IMR-90 (cell line): ENCODE results near the gene AAR2. TPM values are rescaled to one million over a fixed set of nuclear protein-coding genes. Genes with fewer than 3 reads are reported as not detected.

ENCODE experiments used
- ATAC-seq: fragments of 200-7000 bp; cut with Tn5 transposase; 2 replicates; pipeline ENCODE4 v1.9.1; 2020; ENCODE audit warnings: low read depth, mild to moderate bottlenecking, moderate library complexity
- BruUV-seq: library from RNA; stranded (reverse); fragments of 400-500 nt; replicated peaks from 2 replicates; lab custom pipeline; 2021; lab: Mats Ljungman, UMichigan
- CTCF ChIA-PET: fragments of 300-600 bp; formaldehyde crosslinking; extraction: SDS; loops from one replicate; lab custom pipeline; 2021; ENCODE audit warnings: antibody characterized with exemption; lab: Yijun Ruan, JAX
- POLR2A ChIA-PET: fragments of 300-600 bp; sonication (Branson Sonifier 250); formaldehyde crosslinking; loops from one replicate; lab custom pipeline; 2022; ENCODE audit warnings: antibody characterized with exemption; ENCODE audit not compliant: unreplicated experiment; lab: Charles Lee
- DNase-seq: peaks from one replicate; pipeline ENCODE4 v3.0.0; 2013
- H2AFZ ChIP-seq: replicated peaks from 2 replicates; pipeline ENCODE3; 2013; ENCODE audit warnings: low read length, mild to moderate bottlenecking; ENCODE audit not compliant: poor library complexity
- H2AK5ac ChIP-seq: 2 replicates; pipeline ENCODE4 v1.6.1; 2013; ENCODE audit warnings: low read depth, low read length, inconsistent platforms
- H2AK9ac ChIP-seq: replicated peaks from 2 replicates; pipeline ENCODE3; 2013; ENCODE audit warnings: mild to moderate bottlenecking, low read depth, low read length, moderate library complexity; ENCODE audit not compliant: poor library complexity
- H2BK120ac ChIP-seq: 2 replicates; pipeline ENCODE4 v1.6.1; 2013; ENCODE audit warnings: low read depth, low read length, inconsistent platforms
- H2BK15ac ChIP-seq: 3 replicates; pipeline ENCODE4 v1.6.1; 2013; ENCODE audit warnings: low read depth, low read length, inconsistent platforms
- H2BK20ac ChIP-seq: 2 replicates; pipeline ENCODE4 v1.6.1; 2013; ENCODE audit warnings: low read depth, mild to moderate bottlenecking, inconsistent platforms, low read length, moderate library complexity
- H2BK5ac ChIP-seq: 2 replicates; pipeline ENCODE4 v1.6.1; 2013; ENCODE audit warnings: mild to moderate bottlenecking, low read depth, low read length, inconsistent platforms; ENCODE audit not compliant: poor library complexity, severe bottlenecking
- H3K14ac ChIP-seq: replicated peaks from 2 replicates; pipeline ENCODE4 v1.6.1; 2013; ENCODE audit warnings: low read depth, low read length, inconsistent platforms
- H3K18ac ChIP-seq: 2 replicates; pipeline ENCODE4 v1.6.1; 2013; ENCODE audit warnings: low read depth, low read length, control low read depth
- H3K23ac ChIP-seq: 2 replicates; pipeline ENCODE4 v1.6.1; 2013; ENCODE audit warnings: low read depth, low read length, inconsistent platforms
- H3K27ac ChIP-seq: 2 replicates; pipeline ENCODE4 v1.5.1; 2013; ENCODE audit warnings: mild to moderate bottlenecking, control low read depth, low read length; ENCODE audit not compliant: insufficient read depth
- H3K27me3 ChIP-seq: 2 replicates; pipeline ENCODE4 v1.6.1; 2013; ENCODE audit warnings: low read length; ENCODE audit not compliant: control insufficient read depth, insufficient read depth
- H3K36me3 ChIP-seq: 2 replicates; pipeline ENCODE4 v1.6.1; 2013; ENCODE audit warnings: low read length, mixed read lengths; ENCODE audit not compliant: control insufficient read depth, insufficient read depth
- H3K4ac ChIP-seq: 2 replicates; pipeline ENCODE4 v1.6.1; 2013; ENCODE audit warnings: low read depth, low read length, inconsistent platforms
- H3K4me1 ChIP-seq: 2 replicates; pipeline ENCODE4 v1.6.1; 2013; ENCODE audit warnings: low read length, mixed read lengths; ENCODE audit not compliant: control insufficient read depth, insufficient read depth
- H3K4me2 ChIP-seq: 2 replicates; pipeline ENCODE4 v1.6.1; 2013; ENCODE audit warnings: low read depth, mild to moderate bottlenecking, control low read depth, low read length, moderate library complexity
- H3K4me3 ChIP-seq: 2 replicates; pipeline ENCODE4 v1.5.1; 2013; ENCODE audit warnings: low read depth, mild to moderate bottlenecking, control low read depth, low read length, moderate library complexity; ENCODE audit not compliant: insufficient read depth
- H3K56ac ChIP-seq: 2 replicates; pipeline ENCODE4 v1.6.1; 2013; ENCODE audit warnings: low read length, inconsistent platforms; ENCODE audit not compliant: insufficient read depth; ENCODE audit errors: extremely low read depth
- H3K79me1 ChIP-seq, 2 experiments: 2 replicates each; pipeline ENCODE4 v1.6.1; 2013; ENCODE audit warnings: low read length in 2 of 2, inconsistent platforms in 1 of 2, low read depth in 1 of 2
- H3K9ac ChIP-seq: 2 replicates; pipeline ENCODE4 v1.6.1; 2013; ENCODE audit warnings: low read depth, low read length, control low read depth
- H3K9me1 ChIP-seq: 2 replicates; pipeline ENCODE4 v1.6.1; 2013; ENCODE audit warnings: low read length, inconsistent platforms; ENCODE audit not compliant: insufficient read depth
- H3K9me3 ChIP-seq: 2 replicates; pipeline ENCODE4 v1.6.1; 2013; ENCODE audit warnings: low read length; ENCODE audit not compliant: control insufficient read depth, insufficient read depth
- H4K20me1 ChIP-seq: 2 replicates; pipeline ENCODE4 v1.6.1; 2013; ENCODE audit warnings: low read length, inconsistent platforms; ENCODE audit not compliant: insufficient read depth
- H4K5ac ChIP-seq: 2 replicates; pipeline ENCODE4 v1.6.1; 2013; ENCODE audit warnings: mild to moderate bottlenecking, low read depth, low read length, control low read depth
- H4K8ac ChIP-seq, 2 experiments: 2 replicates each; pipeline ENCODE4 v1.6.1; 2013; ENCODE audit warnings: low read depth in 2 of 2, low read length in 2 of 2, control low read depth in 1 of 2, inconsistent platforms in 1 of 2
- H4K91ac ChIP-seq: 2 replicates; pipeline ENCODE4 v1.6.1; 2013; ENCODE audit warnings: low read depth, low read length, inconsistent platforms; ENCODE audit not compliant: insufficient read depth
- ELK1 ChIP-seq: fragments of 150-350 bp; IDR thresholded peaks from 2 replicates; pipeline ENCODE4 v1.6.1; 2016; ENCODE audit warnings: low read depth, mild to moderate bottlenecking, low read length, moderate library complexity, borderline replicate concordance
- WGBS, 2 experiments: methylation state at CpG; one replicate each; pipeline versions ENCODE4 v1.1.5 to v1.1.7; 2013; ENCODE audit warnings: missing lambda C conversion rate in 2 of 2; ENCODE audit not compliant: insufficient read length in 1 of 2; ENCODE audit errors: extremely low coverage in 2 of 2; 5-methylcytosine and 5-hydroxymethylcytosine counted together
- dilution Hi-C: fragments of 300-500 bp; cut with HindIII; formaldehyde crosslinking; loops from one replicate; pipeline ENCODE4 v1.14.3; 2018; ENCODE audit warnings: low sequenced_read_pairs; ENCODE audit not compliant: unreplicated experiment
- in situ Hi-C: fragments of 300-500 bp; cut with MboI; formaldehyde crosslinking; loops from 3 replicates; pipeline ENCODE4 v1.14.3; 2019; ENCODE audit warnings: low sequenced_read_pairs, inconsistent platforms, mixed read lengths
- intact Hi-C: fragments of 100-400 bp; cut with micrococcal nuclease; formaldehyde crosslinking; loops from 2 replicates; pipeline ENCODE4 v1.10.0; 2022
- polyA plus RNA-seq, 3 experiments: library from polyadenylated mRNA; depleted of rRNA; stranded (reverse); fragments of >200 nt; gene quantifications; 2 replicates each; pipeline ENCODE4 v1.2.3, GENCODE V29; 2012; ENCODE audit warnings: low replicate concordance in 1 of 3
- total RNA-seq: library from RNA; depleted of rRNA; stranded (reverse); fragments of >200 nt; gene quantifications from 2 replicates; pipeline ENCODE4 v1.2.3, GENCODE V29; 2012

The AAR2 gene
- total and polyA plus RNA-seq, 2 of the 4 experiments (the other 2 are of a cell fraction): 28.2 to 35.8 TPM

GRCh38 chr20:36206068-36206467 is 30.2 kb upstream of the AAR2 start:
- CTCF ChIA-PET: interaction anchor here (0.6 kb wide), 1 partner anchor 684 kb away, joined by 3 read pairs; no protein-coding TSS in a partner anchor

More at GRCh38 chr20:36206068-36206467, 30.2 kb upstream of the AAR2 start:
- ATAC-seq (no peak), DNase-seq (no peak)
- no peak overlapping the region for H3K4me3 ChIP-seq
- no peak overlapping the region for H3K18ac ChIP-seq
- no peak overlapping the region for H3K14ac ChIP-seq
- no peak overlapping the region for H3K27ac ChIP-seq
- H3K9me3 ChIP-seq: no peaks in the 10 kb centered on the region
- H2BK15ac ChIP-seq: no peak overlapping the region
- H3K4me2 ChIP-seq: no peak overlapping the region
- H3K9ac ChIP-seq: no peak overlapping the region
- no peaks in the 10 kb centered on the region for H3K9me1 ChIP-seq
- no peaks in the 10 kb centered on the region for H3K79me1 ChIP-seq
- no peak overlapping the region for H3K4ac ChIP-seq
- no peak overlapping the region for H2AFZ ChIP-seq
- dilution Hi-C loops (no loop called here), intact Hi-C loops (no loop called here), in situ Hi-C loops (loop anchor here (5.0 to 25.0 kb wide), 2 partner anchors 236 to 706 kb away; no protein-coding TSS in a partner anchor)
- no peaks in the 10 kb centered on the region for H3K27me3 ChIP-seq
- POLR2A ChIA-PET: no interaction called here
- no TSS peak for BruUV-seq
- no peaks in the 10 kb centered on the region for H3K4me1 ChIP-seq
- 87% methylated on average over 5 of the region's 9 CpGs; no CpG with 5 or more reads in 1 of the 2 experiments for WGBS, 2 experiments
- no peak overlapping the region for H2BK5ac ChIP-seq
- H2BK120ac ChIP-seq: no peak overlapping the region
- H2AK5ac ChIP-seq: no peak overlapping the region
- no peak overlapping the region for H4K91ac ChIP-seq
- no peak overlapping the region for H2BK20ac ChIP-seq
- H4K8ac ChIP-seq: no peak overlapping the region
- no peaks in the 10 kb centered on the region for H4K20me1 ChIP-seq
- no peak overlapping the region for H2AK9ac ChIP-seq
- H3K23ac ChIP-seq: no peak overlapping the region
- TF ChIP-seq ELK1: no peak
- H4K5ac ChIP-seq: no peak overlapping the region
- H3K36me3 ChIP-seq: peaks cover 9% of the 10 kb centered on the region
- no peak overlapping the region for H3K56ac ChIP-seq
